ENCODE data around the gene HMOX2. TPM values are rescaled to one million over a fixed set of nuclear protein-coding genes. Genes with fewer than 3 reads are reported as not detected.

Gene HMOX2
- total RNA-seq, 1 donor from 2014 or later: 158 TPM

GRCh38 chr16:4505356-4506147, 29.4 kb downstream of the HMOX2 start:
- DNase-seq: no peak

GRCh38 chr16:4506450-4506849, 30.3 kb downstream of the HMOX2 start:
- DNase-seq: peak; percentile 88

- DNase-seq: no peak
These were observed 31.6 kb downstream of the HMOX2 start for GRCh38 chr16:4507588-4508345.

GRCh38 chr16:4508806-4509205, 32.6 kb downstream of the HMOX2 start:
- no peak for DNase-seq

GRCh38 chr16:4509420-4509819, 33.2 kb downstream of the HMOX2 start:
- no peak for DNase-seq

- no peak for DNase-seq
These were observed 33.9 kb downstream of the HMOX2 start for GRCh38 chr16:4510131-4510530.

- no peak for DNase-seq
These were observed 34.7 kb downstream of the HMOX2 start for GRCh38 chr16:4510747-4511426.

GRCh38 chr16:4511441-4512082, 35.4 kb downstream of the HMOX2 start:
- DNase-seq: peak; percentile 75

GRCh38 chr16:4512473-4512872, 36.3 kb downstream of the HMOX2 start:
- no peak for DNase-seq

GRCh38 chr16:4513086-4513860, 37.1 kb downstream of the HMOX2 start:
- no peak for DNase-seq

GRCh38 chr16:4513881-4514280, 37.7 kb downstream of the HMOX2 start:
- DNase-seq: no peak

GRCh38 chr16:4514606-4515005, 38.4 kb downstream of the HMOX2 start:
- no peak for DNase-seq

GRCh38 chr16:4515611-4516233, 39.5 kb downstream of the HMOX2 start:
- DNase-seq: peak; percentile 83

- peak; percentile 70 for DNase-seq
These were observed 41.8 kb downstream of the HMOX2 start for GRCh38 chr16:4517812-4518680.

GRCh38 chr16:4519274-4520058, 43.3 kb downstream of the HMOX2 start:
- no peak for DNase-seq

GRCh38 chr16:4520913-4521312, 44.7 kb downstream of the HMOX2 start:
- DNase-seq: no peak

- no peak for DNase-seq
These were observed 45.9 kb downstream of the HMOX2 start for GRCh38 chr16:4522051-4522581.

GRCh38 chr16:4523686-4524085, 47.5 kb downstream of the HMOX2 start:
- no peak for DNase-seq

GRCh38 chr16:4524571-4524970, 48.4 kb downstream of the HMOX2 start:
- no peak for DNase-seq
